Cerebellar cortex (tissue), 1 donor: ENCODE data around the gene MAP3K3.
"Not testable (repeated sequence)": the region's sequence is repeated elsewhere in the genome, so short reads cannot be mapped to it uniquely, and the experiment has no call there.

Experiments used
- DNase-seq: peaks from one replicate; pipeline ENCODE4 v3.0.0-alpha.2; 2015; ENCODE audit warnings: low spot score

The MAP3K3 gene

GRCh38 chr17:63706336-63707082, 84.3 kb downstream of the MAP3K3 start:
- DNase-seq, result no peak

GRCh38 chr17:63707151-63707550, 84.9 kb downstream of the MAP3K3 start:
- DNase-seq, result no peak

GRCh38 chr17:63709110-63709509, 86.9 kb downstream of the MAP3K3 start:
- no peak for DNase-seq

GRCh38 chr17:63714550-63715277, 92.5 kb downstream of the MAP3K3 start:
- DNase-seq, result no peak

- no peak for DNase-seq
Observed at GRCh38 chr17:63716426-63716825, 94.2 kb downstream of the MAP3K3 start.

- no peak for DNase-seq
Observed at GRCh38 chr17:63718988-63719387, 96.8 kb downstream of the MAP3K3 start.

- not testable (repeated sequence) for DNase-seq
Observed at GRCh38 chr17:63720194-63720593, 98.0 kb downstream of the MAP3K3 start.

- no peak for DNase-seq
Observed at GRCh38 chr17:63722403-63722802, 100.2 kb downstream of the MAP3K3 start.

GRCh38 chr17:63735691-63736090, 113.5 kb downstream of the MAP3K3 start:
- no peak for DNase-seq

GRCh38 chr17:63740464-63741142, 118.4 kb downstream of the MAP3K3 start:
- DNase-seq, result peak; percentile 28

GRCh38 chr17:63741143-63741407, 118.9 kb downstream of the MAP3K3 start:
- DNase-seq, result no peak

- peak; percentile 99 for DNase-seq
Observed at GRCh38 chr17:63741408-63742173, 119.4 kb downstream of the MAP3K3 start, which contains the start of gene STRADA. STRADA (minus strand) TSS chr17:63741799; CDS start chr17:63728369, 13,430 bp downstream.
